Central memory CD4-positive, alpha-beta T cell (primary cell): ENCODE data around the gene TNNI3K.
"Not testable (repeated sequence)": the region's sequence is repeated elsewhere in the genome, so short reads cannot be mapped to it uniquely, and the experiment has no call there.

ENCODE experiments used
- DNase-seq: peaks from one replicate; pipeline ENCODE4 v3.0.0; 2022
- total RNA-seq, 3 experiments: gene quantifications; one replicate each; lab custom pipeline; 2026; lab: John Stamatoyannopoulos, UW

TNNI3K gene, protein sequence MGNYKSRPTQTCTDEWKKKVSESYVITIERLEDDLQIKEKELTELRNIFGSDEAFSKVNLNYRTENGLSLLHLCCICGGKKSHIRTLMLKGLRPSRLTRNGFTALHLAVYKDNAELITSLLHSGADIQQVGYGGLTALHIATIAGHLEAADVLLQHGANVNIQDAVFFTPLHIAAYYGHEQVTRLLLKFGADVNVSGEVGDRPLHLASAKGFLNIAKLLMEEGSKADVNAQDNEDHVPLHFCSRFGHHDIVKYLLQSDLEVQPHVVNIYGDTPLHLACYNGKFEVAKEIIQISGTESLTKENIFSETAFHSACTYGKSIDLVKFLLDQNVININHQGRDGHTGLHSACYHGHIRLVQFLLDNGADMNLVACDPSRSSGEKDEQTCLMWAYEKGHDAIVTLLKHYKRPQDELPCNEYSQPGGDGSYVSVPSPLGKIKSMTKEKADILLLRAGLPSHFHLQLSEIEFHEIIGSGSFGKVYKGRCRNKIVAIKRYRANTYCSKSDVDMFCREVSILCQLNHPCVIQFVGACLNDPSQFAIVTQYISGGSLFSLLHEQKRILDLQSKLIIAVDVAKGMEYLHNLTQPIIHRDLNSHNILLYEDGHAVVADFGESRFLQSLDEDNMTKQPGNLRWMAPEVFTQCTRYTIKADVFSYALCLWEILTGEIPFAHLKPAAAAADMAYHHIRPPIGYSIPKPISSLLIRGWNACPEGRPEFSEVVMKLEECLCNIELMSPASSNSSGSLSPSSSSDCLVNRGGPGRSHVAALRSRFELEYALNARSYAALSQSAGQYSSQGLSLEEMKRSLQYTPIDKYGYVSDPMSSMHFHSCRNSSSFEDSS
- total RNA-seq = 0 reads per million in 3 experiments

DNA sequence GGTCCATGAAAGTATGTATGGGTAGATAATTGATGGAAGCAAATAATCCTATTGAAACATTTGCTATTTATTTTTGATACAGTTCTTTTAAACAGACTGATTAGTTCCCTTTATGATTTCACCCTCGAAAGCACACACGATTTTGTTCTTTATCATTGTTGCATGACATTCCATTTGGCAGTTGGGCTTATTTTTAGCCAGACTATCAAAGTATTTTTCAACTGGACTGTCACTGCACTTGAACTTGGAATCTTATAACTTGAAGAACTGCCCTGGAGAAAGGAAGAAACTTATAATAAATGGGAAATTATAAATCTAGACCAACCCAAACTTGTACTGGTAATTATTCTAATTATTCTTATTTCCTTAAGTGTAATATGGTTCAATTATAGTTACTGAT is at the start of gene TNNI3K:
Gene TNNI3K, plus strand, starts transcription at position 235 of the 400 bp plus-strand sequence. Its CDS starts 65 bp downstream, at position 300.
- no peak for DNase-seq

DNA sequence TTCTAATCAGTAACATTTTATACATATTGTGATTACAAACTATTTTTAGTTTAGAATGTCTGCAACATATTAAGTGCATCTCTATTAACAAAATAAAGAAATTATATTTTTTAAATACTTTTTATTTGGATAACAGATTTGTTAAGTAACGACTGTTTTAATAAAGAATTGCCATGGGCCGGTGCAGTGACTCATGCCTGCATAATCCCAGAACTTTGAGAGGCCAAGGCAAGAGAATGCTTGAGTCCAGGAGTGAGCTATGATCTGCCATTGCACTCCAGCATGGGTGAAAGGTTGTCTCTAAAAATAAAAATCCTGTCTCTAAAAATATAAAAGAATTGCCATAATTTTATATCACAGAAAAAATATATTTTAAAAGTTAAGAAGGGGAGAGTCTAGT is 41.3 kb upstream of the TNNI3K start:
- no peak for DNase-seq

DNA sequence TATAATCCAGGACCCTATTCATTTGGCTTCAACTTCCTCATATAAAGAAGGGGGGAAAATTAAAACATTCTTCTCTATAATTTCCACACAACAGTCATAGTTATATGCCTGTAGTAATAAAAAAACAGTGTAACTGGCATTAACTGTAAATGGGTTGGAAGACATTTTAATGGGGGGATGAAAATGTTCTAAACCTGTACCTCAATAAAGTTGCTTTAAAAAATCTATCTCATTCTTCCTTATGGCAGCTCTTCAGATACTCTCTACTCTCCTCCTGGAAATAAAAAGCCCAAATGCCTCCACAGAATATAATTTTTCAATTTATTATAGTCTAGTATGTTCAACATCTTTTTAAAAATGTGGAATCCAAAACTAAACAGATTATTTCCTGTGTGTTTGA is 39.8 kb upstream of the TNNI3K start:
- no peak for DNase-seq

DNA sequence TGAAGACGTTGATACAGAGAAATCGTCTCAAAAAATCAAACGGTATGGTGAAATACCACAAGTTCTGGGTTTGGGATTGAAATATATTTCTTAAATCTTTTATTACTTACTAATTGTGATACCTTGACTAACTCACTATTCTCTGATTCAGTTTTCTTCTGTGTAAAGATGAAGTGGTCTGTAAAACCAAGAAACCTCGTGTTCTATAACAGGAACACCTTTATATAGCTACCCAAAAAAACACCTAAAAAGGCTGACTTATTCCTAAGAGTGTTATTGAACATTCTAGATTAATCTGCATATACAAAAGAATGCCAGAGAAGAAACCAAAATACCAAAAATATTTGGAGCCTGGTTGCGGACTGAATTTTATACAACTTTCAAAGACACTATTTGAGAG is 37.9 kb upstream of the TNNI3K start:
- DNase-seq = no peak

DNA sequence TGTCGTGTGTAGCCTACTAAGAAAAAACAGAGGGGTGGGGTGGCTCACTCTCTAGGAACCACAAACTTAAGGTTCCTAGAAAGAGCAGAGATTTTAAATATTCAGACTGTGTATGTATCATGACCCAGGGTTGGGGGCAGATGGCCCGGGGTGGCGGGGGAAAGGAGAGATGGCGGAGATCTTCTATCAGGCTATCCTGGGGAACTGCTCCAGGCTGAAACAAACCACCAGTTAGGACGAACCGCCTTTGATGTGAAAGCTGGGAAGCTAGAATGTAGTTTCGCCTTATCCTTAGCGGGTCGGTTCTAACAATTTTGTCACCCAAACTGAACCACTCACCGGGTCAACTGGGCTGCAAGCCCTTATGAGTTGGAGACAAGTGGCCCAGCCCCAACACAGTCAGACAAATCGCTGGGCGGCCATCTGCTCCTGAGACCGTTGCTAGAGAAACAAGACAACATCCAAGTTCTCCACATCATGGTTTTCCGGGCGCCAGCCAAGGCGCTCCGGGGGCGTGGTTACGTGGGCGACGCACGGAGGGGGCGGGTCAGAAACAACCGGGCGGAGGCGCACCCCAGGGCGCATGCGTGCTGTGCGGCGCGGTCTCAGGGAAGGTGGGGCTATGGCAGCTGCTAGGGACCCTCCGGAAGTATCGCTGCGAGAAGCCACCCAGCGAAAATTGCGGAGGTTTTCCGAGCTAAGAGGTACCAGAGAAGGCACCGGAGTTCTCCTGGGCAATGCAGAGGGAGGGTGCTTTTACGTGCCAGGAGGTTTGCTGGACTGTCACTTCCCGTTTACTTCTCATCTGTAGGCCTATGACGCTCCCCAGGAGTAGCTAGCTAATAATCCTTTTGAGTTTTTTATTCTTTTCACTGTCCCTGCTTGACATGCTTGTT is 37.3 kb upstream of the TNNI3K start, which contains the start of the genes FPGT and LRRIQ3:
Gene FPGT, plus strand, starts transcription at position 586 of the 896 bp plus-strand sequence. Its CDS starts 37 bp downstream, at position 623.
Gene LRRIQ3, minus strand, starts transcription at position 520 of the 896 bp plus-strand sequence. CDS start 14,492 bp downstream, outside the sequence.
- DNase-seq = peak; percentile 96

DNA sequence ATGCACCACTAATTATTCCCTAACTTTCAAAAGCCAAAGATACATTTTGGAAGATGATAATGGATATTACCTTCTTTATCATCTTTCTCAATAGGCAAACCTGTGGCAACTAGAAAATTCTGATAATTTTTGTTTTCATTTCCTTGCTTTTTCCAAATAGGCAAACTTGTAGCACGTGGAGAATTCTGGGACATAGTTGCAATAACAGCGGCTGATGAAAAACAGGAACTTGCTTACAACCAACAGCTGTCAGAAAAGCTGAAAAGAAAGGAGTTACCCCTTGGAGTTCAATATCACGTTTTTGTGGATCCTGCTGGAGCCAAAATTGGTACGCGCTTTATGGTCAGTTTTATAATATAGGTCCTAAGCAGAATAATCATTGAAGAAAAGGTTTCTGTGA is 35.7 kb upstream of the TNNI3K start:
- DNase-seq = no peak

DNA sequence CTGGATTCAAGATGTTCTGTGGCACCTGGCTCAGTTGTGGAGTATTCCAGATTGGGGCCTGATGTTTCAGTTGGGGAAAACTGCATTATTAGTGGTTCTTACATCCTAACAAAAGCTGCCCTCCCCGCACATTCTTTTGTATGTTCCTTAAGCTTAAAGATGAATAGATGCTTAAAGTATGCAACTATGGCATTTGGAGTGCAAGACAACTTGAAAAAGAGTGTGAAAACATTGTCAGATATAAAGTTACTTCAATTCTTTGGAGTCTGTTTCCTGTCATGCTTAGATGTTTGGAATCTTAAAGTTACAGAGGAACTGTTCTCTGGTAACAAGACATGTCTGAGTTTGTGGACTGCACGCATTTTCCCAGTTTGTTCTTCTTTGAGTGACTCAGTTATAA is 29.9 kb upstream of the TNNI3K start:
- no peak for DNase-seq

DNA sequence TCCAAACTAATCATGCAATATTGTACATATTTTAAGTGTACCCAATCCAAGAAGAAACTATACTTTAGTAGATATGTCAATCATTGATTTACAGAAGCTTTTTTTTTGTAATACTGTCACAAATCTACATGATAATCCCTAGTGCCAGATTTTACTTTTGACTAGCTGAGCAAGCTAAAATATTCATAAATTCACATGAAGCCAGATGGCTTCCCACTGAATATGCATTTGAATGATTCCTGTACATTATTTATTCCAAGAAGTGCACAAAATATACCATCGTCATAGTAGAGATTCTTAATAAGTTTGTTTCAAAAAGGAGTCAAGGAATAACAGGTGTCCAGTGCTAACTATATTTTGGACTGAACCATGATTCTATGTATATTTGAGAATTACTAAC is 20.0 kb upstream of the TNNI3K start:
- DNase-seq = no peak

DNA sequence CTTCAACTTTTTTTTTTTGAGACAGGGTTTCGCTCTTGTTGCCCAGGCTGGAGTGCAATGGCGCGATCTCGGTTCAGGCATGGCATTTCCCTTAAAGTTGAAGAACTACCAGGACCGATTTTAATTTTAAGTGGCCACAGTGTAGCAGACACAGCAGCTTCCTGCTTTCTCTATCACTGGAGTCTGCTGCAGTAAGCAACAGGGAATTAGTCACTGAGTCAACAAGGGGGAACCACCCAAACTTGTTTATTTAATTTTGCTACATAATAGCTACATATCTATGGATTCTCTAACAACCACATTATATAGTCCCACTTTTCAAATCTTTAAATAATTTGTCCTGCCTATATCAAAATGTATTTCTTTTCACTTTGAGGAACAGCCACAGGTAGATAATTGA is 12.5 kb upstream of the TNNI3K start:
- DNase-seq = no peak

DNA sequence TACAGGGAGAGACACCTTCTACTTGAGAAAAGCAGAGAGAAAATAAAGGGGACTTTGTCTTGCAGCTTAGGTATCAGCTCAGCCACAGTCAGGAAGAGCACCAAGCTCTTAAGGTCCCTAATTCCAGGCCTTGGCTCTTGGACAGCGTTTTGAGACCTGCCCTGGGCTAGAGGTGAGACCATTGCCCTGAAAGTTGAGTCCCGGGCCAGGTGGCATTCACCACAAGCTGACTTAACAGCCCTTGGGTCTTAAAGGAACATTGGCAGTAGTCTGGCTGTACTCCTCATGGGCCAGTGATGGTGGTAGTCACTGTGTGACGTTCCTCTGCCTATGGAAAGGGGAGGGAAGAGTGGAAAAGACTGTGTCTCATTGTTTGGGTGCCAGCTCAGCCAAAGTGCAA is 11.7 kb upstream of the TNNI3K start:
- DNase-seq = no peak

DNA sequence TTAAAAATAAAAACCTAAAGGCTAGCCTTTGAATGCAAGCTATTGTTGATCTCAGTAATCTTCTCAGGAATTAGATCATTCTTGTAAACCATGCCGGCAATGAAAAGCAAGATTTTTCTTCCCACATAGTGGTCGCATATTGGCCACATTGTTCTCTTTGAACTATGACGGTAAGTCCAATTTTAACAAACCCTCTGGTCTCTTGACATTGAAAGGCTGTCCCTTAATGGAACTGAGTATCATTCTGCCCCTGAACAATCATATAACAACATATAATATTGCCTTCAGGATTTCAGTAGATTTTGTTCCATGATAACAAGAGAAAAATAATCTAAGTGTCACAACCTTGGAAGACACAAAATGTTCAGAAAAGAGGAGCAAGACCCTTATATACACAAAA is 1.3 kb downstream of the TNNI3K start:
- no peak for DNase-seq

DNA sequence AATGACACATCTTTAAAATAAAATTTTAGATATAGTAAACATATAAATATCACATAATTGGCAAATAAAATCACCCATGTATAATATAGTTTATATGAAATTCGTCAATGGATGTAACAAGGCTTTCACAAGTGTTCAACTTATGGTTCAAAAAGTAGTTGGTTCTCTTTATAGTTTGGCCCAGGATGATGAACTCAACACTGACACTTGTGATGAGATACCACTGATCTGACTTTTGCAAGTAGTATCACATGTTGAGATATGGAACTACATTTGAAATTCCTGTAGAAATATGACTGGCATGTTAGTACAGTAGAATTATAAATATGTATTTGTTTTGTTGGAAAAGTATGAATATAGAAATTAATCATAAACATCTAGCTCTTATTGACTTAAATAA is 1.8 kb downstream of the TNNI3K start:
- DNase-seq = no peak

DNA sequence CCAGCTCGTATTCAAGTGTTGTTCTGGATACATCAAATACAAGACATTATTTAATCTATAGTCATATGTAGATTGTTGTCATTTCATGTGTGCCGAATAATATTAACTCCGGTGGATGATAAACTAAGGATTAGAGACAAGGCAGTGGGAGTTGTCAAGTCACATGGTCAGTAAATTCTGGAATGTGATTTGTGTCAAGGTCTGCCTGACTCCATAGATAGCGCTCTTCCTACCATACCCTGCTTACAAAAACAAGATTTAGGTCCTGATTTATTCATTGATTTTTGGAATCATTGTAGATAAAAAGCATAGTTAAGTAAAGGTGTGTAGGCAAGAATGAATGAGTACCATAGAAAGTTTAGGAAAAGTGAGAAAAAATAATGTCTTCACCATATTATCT is 2.6 kb downstream of the TNNI3K start:
- DNase-seq = no peak

DNA sequence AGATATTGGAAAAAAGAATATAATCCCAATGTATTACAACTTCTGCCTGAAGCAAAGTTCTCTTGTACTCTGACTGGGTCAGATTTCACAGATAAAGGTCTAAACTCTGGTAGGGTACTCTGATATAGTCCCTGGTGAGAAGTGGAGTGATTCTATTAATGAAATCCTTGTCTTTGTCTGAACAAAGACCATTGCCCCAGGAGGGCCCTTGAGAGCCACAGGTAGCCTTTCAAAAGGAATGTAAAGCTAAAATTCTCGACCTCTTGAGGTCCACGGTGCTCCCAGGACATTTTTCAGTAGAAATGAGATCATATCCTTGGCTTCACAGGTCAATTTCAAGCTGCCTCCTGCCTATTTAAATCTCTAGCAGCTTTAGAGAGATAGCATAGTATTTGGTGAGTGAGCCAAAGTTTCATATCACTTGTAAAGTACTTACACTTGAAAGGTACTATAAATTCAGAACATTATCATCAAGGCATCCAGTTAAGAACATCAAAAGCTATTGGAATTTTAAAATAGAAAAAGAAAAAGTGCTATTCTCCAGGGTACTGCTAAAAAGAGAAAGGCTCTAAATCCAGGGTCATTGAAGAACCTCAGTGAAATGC is 10.1 kb downstream of the TNNI3K start:
- no peak for DNase-seq

DNA sequence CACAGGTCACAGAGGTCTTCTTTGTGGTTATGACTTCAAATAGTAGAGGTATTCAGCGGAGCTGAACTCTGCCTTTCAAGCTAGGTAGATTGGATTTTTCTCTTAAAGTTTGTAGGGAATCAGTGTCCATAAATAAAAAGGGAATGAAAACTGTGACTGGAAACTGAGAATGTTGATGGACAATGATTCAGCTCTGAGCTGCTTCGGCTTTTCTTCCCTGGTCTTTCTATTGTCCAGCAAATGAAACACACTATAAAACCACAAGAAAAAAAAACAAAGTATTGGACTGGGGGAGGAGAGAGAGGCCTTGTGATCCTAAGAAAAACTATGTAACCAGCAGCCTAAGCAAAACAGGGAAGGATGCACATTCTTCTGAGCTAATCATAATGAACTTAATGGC is 11.1 kb downstream of the TNNI3K start:
- DNase-seq = no peak

DNA sequence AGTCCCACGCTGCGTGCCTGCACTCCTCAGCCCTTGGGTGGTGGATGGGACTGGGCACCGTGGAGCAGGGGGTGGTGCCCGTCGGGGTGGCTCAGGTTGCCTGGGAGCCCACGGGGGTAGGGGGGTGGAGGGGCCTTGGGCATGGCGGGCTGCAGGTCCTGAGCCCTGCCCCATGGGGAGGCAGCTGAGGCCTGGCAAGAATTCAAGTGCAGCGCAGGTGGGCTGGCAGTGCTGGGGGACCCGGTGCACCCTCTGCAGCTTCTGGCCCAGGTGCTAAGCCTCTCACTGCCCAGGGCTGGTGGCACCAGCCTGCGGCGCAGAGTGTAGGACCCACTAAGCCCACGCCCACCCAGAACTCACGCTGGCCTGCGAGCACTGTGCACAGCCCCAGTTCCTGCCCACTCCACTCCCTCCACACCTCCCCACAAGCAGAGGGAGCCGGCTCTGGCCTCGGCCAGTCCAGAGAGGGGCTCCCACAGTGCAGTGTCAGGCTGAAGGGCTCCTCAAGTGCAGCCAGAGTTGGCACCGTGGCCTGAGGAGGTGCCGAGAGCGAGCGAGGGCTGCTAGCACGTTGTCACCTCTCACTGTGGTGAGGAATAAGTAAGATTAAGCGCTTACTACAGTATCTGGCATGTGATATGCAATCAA is 12.8 kb downstream of the TNNI3K start:
- no peak for DNase-seq

DNA sequence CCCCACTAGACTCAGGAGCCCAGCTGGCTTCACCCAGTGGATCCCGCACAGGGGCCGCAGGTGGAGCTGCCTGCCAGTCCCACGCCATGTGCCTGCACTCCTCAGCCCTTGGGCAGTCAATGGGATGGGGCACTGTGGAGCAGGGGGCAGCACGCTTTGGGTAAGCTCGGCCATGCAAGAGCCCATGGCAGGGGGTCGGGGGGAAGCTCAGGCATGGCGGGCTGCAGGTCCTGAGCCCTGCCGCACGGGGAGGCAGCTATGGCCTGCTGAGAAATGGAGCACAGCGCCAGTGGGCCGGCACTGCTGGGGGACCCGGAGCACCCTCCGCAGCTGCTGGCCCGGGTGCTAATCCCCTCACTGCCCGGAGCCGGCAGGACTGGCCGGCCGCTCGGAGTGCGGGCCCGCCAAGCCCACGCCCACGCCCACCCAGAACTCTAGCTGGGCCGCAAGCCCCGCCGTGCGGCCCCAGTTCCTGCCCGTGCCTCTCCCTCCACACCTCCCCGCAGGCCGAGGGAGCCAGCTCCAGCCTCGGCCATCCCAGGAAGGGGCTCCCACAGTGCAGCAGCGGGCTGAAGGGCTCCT is 18.1 kb downstream of the TNNI3K start:
- not testable (repeated sequence) for DNase-seq

DNA sequence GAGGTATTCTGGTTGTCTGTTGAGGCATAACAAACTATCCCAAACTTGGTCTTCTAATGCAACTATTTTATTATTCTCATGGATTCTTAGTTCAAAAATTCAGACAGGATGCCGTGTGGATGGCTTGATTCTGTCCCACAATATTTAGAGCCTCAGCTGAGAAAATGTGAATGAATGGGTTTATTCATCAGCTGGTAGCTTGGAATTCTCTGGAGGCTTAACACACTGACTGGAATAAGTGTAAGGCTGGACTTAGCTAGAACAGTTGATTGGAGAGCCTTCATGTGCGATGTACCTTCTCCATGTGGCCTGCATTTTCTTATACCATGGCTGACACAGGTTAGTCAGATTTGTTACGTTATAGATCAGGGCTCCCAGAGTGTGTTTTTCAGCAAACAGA is 30.8 kb downstream of the TNNI3K start:
- no peak for DNase-seq

DNA sequence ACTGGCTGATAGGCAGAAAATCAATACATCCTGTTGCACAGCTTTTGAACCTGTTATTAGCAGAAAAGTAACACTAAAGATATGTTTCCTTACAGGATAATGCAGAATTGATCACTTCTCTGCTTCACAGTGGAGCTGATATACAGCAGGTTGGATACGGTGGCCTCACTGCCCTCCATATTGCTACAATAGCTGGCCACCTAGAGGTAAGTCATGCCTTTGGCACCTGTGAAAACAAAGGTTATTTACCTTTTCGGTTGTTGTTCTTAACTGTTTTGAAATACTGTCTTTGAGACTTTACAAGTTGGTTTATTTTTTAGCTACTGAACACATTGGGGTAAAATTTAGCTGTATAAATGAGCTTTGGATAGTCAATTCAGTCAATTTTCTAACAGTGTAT is 36.3 kb downstream of the TNNI3K start:
- no peak for DNase-seq

DNA sequence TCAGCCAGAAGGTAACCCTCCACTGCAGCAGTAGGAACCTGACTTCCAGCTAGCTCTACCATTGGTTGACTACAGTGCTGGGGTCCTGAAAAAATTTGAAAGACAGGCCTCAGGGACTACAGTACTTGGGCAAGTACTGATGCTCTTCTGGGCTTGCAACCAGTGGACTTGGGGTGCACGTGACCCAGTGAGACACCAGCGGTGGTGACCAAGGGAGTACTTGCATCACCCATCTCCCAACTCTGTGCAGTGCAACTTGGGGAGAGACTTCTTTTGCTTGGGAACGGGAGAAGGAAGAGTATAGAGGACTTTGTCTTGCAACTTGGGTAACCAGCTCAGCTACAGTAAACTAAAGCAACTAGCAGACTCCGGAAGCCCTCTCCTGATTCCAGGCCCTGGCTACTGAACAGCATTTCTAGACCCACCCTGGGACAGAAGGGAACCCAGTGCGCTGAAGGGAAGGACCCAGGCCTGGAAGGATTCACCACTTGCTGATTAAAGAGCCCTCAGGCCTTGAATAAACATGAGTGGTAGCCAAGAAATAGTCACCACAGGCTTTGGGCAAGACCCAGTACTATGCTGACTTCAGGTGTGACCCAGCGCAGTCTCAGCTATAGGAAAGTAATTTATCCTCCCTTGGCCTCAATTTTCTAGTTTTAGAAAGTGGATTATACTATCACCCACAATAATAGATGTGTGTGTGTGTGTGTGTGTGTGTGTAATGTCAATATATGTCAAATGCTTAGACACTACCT is 45.6 kb downstream of the TNNI3K start:
- DNase-seq = no peak

DNA sequence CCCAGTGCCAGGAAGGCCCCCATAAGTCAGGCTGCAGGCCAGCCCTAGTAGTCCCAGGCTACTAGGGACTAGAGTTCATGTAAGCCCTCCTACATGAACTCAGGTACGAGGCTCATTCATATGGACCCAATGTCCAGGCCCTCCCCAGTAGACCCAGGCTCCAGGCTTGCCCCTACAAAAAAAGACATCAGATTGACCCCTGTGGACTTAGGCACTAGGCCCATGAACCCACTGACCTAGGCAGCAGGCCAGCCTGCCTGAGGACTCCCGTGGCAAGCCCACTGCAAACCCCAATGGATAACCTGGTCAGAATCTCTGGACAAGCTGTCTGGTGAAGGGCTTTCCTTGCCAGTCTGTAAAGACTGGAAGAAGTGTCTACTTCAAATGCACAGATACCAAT is 51.2 kb downstream of the TNNI3K start:
- DNase-seq = no peak
